Panc1 (cell line): ENCODE data around the gene MAGEB3.

ENCODE experiments used
- SIN3A ChIP-seq: IDR thresholded peaks from 2 replicates; pipeline ENCODE4 v1.6.1; 2012; ENCODE audit warnings: low read depth, mild to moderate bottlenecking, low read length, moderate library complexity, borderline replicate concordance; ENCODE audit not compliant: insufficient read depth
- TF ChIP-seq, protein P1 (sequence below): fragments of 450-650 bp; IDR thresholded peaks from 2 replicates; pipeline ENCODE4 v1.5.1; 2017; ENCODE audit warnings: mild to moderate bottlenecking
- TF ChIP-seq, protein P2 (sequence below), 2 experiments: IDR thresholded peaks; 2 replicates each; pipeline ENCODE4 v1.6.1; 2011 to 2012; ENCODE audit warnings: low read depth in 2 of 2, control low read depth in 1 of 2, low read length in 1 of 2, mild to moderate bottlenecking in 1 of 2, moderate library complexity in 1 of 2; ENCODE audit not compliant: insufficient read depth in 1 of 2

DNA sequence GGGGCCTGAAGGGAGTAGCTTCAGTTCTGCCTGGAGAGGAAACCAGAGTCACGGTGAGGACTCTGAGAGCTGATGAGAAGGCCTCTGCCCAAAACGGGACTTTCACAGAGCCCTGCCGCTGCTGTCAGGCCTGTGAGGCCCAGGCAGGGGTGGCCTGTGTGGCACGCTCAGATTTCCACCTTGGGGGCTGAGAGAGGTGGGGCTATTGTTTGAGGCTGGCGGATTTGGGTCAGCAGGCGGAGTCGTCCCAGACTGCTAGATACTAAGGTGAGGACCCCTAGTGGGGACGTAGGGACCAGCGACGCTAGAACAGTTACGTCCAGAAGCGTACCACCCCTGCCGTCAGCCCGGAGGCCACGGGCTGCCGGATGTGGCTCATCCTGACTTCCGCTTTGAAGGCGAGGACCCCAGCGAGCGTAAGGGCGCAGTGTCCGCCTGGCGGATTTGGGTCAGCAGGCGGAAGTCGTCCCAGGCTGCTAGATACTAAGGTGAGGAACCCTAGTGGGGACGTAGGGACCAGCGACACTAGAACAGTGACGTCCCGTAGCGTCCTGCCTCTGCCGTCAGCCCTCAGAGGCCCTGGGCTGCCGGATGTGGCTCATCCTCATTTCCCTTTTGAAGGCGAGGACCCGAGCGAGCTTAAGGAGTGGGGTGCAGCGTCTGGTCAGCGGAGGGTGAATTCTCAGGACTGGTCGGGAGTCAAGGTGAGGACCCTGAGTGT lies 16.5 kb downstream of the MAGEB3 start, which contains the start of gene MAGEB1:
- TF ChIP-seq, protein P1, sequence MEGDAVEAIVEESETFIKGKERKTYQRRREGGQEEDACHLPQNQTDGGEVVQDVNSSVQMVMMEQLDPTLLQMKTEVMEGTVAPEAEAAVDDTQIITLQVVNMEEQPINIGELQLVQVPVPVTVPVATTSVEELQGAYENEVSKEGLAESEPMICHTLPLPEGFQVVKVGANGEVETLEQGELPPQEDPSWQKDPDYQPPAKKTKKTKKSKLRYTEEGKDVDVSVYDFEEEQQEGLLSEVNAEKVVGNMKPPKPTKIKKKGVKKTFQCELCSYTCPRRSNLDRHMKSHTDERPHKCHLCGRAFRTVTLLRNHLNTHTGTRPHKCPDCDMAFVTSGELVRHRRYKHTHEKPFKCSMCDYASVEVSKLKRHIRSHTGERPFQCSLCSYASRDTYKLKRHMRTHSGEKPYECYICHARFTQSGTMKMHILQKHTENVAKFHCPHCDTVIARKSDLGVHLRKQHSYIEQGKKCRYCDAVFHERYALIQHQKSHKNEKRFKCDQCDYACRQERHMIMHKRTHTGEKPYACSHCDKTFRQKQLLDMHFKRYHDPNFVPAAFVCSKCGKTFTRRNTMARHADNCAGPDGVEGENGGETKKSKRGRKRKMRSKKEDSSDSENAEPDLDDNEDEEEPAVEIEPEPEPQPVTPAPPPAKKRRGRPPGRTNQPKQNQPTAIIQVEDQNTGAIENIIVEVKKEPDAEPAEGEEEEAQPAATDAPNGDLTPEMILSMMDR: no peak
- no peak for TF ChIP-seq SIN3A
- TF ChIP-seq, protein P2, sequence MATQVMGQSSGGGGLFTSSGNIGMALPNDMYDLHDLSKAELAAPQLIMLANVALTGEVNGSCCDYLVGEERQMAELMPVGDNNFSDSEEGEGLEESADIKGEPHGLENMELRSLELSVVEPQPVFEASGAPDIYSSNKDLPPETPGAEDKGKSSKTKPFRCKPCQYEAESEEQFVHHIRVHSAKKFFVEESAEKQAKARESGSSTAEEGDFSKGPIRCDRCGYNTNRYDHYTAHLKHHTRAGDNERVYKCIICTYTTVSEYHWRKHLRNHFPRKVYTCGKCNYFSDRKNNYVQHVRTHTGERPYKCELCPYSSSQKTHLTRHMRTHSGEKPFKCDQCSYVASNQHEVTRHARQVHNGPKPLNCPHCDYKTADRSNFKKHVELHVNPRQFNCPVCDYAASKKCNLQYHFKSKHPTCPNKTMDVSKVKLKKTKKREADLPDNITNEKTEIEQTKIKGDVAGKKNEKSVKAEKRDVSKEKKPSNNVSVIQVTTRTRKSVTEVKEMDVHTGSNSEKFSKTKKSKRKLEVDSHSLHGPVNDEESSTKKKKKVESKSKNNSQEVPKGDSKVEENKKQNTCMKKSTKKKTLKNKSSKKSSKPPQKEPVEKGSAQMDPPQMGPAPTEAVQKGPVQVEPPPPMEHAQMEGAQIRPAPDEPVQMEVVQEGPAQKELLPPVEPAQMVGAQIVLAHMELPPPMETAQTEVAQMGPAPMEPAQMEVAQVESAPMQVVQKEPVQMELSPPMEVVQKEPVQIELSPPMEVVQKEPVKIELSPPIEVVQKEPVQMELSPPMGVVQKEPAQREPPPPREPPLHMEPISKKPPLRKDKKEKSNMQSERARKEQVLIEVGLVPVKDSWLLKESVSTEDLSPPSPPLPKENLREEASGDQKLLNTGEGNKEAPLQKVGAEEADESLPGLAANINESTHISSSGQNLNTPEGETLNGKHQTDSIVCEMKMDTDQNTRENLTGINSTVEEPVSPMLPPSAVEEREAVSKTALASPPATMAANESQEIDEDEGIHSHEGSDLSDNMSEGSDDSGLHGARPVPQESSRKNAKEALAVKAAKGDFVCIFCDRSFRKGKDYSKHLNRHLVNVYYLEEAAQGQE (IDR thresholded peaks at IDR 0.05; ENCODE audit: insufficient read depth in 1 of 2, low read depth in 2 of 2, low read length in 1 of 2): no peak
